Peyer's patch (tissue), 4 donors: ENCODE measurements around the gene DCAF6.

Source experiments
- POLR2A ChIP-seq, 2 donors: fragments of 450-650 bp; IDR thresholded peaks; one replicate each; pipeline ENCODE4 v1.5.1; 2017; ENCODE audit warnings: antibody characterized with exemption in 2 of 2, mild to moderate bottlenecking in 2 of 2, moderate library complexity in 2 of 2
- TF ChIP-seq, protein P1 (sequence below), 6 experiments: fragments of 450-650 bp in 4 of 6; fragments of 200-600 bp in 2 of 6; sonication (generic) in 1 of 6; IDR thresholded peaks; one replicate each; pipeline ENCODE4 v1.5.1; 2017 to 2019; ENCODE audit warnings: antibody characterized with exemption in 6 of 6, mild to moderate bottlenecking in 3 of 6, moderate library complexity in 1 of 6

DNA sequence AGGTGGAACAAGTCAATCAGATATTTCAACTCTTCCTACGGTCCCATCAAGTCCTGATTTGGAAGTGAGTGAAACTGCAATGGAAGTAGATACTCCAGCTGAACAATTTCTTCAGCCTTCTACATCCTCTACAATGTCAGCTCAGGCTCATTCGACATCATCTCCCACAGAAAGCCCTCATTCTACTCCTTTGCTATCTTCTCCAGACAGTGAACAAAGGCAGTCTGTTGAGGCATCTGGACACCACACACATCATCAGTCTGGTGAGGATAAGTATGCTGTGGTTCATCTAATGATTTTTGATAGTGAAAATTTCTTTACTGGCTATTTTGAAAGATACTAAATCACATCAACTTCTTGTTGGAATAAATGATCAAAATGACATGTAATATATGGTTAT, 68.0 kb downstream of the DCAF6 start:
- TF ChIP-seq, protein P1, sequence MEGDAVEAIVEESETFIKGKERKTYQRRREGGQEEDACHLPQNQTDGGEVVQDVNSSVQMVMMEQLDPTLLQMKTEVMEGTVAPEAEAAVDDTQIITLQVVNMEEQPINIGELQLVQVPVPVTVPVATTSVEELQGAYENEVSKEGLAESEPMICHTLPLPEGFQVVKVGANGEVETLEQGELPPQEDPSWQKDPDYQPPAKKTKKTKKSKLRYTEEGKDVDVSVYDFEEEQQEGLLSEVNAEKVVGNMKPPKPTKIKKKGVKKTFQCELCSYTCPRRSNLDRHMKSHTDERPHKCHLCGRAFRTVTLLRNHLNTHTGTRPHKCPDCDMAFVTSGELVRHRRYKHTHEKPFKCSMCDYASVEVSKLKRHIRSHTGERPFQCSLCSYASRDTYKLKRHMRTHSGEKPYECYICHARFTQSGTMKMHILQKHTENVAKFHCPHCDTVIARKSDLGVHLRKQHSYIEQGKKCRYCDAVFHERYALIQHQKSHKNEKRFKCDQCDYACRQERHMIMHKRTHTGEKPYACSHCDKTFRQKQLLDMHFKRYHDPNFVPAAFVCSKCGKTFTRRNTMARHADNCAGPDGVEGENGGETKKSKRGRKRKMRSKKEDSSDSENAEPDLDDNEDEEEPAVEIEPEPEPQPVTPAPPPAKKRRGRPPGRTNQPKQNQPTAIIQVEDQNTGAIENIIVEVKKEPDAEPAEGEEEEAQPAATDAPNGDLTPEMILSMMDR (IDR thresholded peaks at IDR 0.05): no peak
- TF ChIP-seq POLR2A (IDR thresholded peaks at IDR 0.05): no peak
